HL-60 (cell line): Measurements from ENCODE around the gene ARNT2.

ENCODE experiments used
- GABPA ChIP-seq: IDR thresholded peaks from 2 replicates; pipeline ENCODE4 v1.6.1; 2012; ENCODE audit warnings: low read depth
- POLR2AphosphoS5 ChIP-seq: IDR thresholded peaks from 2 replicates; pipeline ENCODE4 v1.6.1; 2012; ENCODE audit warnings: low read depth
- SPI1 ChIP-seq: IDR thresholded peaks from 2 replicates; pipeline ENCODE4 v1.6.1; 2012; ENCODE audit warnings: low read depth, mild to moderate bottlenecking, borderline replicate concordance
- TF ChIP-seq, protein P1 (sequence below): IDR thresholded peaks from one replicate; pipeline ENCODE4 v1.5.1; 2011; ENCODE audit warnings: low read length, control low read depth, inconsistent platforms; ENCODE audit not compliant: insufficient read depth
- TF ChIP-seq, protein P2 (sequence below): IDR thresholded peaks from 2 replicates; pipeline ENCODE4 v1.6.1; 2012; ENCODE audit warnings: low read depth; ENCODE audit not compliant: insufficient replicate concordance

DNA sequence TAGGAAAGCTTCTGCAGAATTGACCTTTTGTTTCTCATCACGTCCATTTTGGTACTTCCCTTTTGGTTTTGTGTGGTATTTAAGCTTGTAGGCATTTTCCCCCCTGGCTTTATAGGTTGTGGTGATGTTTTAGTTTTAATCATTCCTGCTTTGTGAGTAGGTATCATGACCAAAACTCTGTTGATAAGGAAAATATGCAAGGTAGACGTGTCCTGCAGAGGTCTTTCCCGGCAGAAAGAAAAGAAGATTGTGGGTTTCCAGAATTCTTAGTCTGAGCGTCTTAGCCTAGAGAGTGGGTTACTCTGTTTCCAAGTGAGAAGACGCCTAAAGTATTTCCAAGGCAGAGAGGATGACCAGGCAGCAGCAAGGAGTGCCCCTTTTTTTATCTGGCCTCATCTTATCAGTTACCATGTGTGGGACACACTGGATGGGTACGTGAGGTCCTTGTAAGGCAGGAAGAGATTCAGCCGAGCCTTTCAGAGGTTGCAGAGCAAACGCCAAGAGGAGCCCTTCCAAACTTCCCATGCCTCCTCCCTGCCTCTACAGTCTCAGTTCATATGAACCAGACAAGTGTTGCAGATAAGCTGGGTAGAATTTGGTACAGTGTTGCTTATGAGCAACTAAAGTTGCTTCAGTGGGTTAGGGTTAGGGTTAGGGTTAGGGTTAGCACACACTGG lies 58.8 kb downstream of the ARNT2 start:
- TF ChIP-seq, protein P1, sequence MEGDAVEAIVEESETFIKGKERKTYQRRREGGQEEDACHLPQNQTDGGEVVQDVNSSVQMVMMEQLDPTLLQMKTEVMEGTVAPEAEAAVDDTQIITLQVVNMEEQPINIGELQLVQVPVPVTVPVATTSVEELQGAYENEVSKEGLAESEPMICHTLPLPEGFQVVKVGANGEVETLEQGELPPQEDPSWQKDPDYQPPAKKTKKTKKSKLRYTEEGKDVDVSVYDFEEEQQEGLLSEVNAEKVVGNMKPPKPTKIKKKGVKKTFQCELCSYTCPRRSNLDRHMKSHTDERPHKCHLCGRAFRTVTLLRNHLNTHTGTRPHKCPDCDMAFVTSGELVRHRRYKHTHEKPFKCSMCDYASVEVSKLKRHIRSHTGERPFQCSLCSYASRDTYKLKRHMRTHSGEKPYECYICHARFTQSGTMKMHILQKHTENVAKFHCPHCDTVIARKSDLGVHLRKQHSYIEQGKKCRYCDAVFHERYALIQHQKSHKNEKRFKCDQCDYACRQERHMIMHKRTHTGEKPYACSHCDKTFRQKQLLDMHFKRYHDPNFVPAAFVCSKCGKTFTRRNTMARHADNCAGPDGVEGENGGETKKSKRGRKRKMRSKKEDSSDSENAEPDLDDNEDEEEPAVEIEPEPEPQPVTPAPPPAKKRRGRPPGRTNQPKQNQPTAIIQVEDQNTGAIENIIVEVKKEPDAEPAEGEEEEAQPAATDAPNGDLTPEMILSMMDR = no peak
- TF ChIP-seq POLR2AphosphoS5 (no peak), SPI1 (no peak), GABPA (no peak)
- TF ChIP-seq, protein P2, sequence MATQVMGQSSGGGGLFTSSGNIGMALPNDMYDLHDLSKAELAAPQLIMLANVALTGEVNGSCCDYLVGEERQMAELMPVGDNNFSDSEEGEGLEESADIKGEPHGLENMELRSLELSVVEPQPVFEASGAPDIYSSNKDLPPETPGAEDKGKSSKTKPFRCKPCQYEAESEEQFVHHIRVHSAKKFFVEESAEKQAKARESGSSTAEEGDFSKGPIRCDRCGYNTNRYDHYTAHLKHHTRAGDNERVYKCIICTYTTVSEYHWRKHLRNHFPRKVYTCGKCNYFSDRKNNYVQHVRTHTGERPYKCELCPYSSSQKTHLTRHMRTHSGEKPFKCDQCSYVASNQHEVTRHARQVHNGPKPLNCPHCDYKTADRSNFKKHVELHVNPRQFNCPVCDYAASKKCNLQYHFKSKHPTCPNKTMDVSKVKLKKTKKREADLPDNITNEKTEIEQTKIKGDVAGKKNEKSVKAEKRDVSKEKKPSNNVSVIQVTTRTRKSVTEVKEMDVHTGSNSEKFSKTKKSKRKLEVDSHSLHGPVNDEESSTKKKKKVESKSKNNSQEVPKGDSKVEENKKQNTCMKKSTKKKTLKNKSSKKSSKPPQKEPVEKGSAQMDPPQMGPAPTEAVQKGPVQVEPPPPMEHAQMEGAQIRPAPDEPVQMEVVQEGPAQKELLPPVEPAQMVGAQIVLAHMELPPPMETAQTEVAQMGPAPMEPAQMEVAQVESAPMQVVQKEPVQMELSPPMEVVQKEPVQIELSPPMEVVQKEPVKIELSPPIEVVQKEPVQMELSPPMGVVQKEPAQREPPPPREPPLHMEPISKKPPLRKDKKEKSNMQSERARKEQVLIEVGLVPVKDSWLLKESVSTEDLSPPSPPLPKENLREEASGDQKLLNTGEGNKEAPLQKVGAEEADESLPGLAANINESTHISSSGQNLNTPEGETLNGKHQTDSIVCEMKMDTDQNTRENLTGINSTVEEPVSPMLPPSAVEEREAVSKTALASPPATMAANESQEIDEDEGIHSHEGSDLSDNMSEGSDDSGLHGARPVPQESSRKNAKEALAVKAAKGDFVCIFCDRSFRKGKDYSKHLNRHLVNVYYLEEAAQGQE = no peak
